ENCODE results near the gene PRR13. TPM values are rescaled to one million over a fixed set of nuclear protein-coding genes. Genes with fewer than 3 reads are reported as not detected.

PRR13 gene
- total and polyA plus RNA-seq, 2 of the 8 experiments (the other 6 are each of a cell fraction or from before 2014, with no cell fraction given) = 82.9 to 185 TPM

- TF ChIP-seq MAFK (IDR thresholded peaks at IDR 0.05; ENCODE audit: low read depth, low read length) (no peak), SAP30 (IDR thresholded peaks at IDR 0.05; ENCODE audit: insufficient read depth, insufficient replicate concordance, low read length) (no peak), CTBP2 (IDR thresholded peaks at IDR 0.05; ENCODE audit: borderline replicate concordance, insufficient read depth, insufficient read length, low read length) (no peak), RBBP5 (IDR thresholded peaks at IDR 0.05; ENCODE audit: borderline replicate concordance, low read depth, low read length) (no peak), TAF7 (optimal IDR thresholded peaks at IDR 0.05; ENCODE audit: borderline replicate concordance, low read depth, low read length) (peak; percentile 81), USF2 (IDR thresholded peaks at IDR 0.05; ENCODE audit: low read length) (no peak), POLR2A (IDR thresholded peaks at IDR 0.05; ENCODE audit: control extremely low read depth in 1 of 2, low read depth in 2 of 2, low read length in 2 of 2) (peak; percentile 77 to 87), HDAC6 (IDR thresholded peaks at IDR 0.05; ENCODE audit: low read depth, low read length) (no peak), FOSL1 (IDR thresholded peaks at IDR 0.05; ENCODE audit: insufficient read depth, low read depth, low read length) (no peak), RFX5 (IDR thresholded peaks at IDR 0.05; ENCODE audit: borderline replicate concordance, low read depth, low read length) (no peak), EZH2 (IDR thresholded peaks at IDR 0.05; ENCODE audit: low read depth, low read length, severe bottlenecking) (no peak), YY1 (IDR thresholded peaks at IDR 0.05; ENCODE audit: low read depth, low read length) (no peak; the same call in 1 of the 2 replicates), TEAD4 (IDR thresholded peaks at IDR 0.05; ENCODE audit: low read depth, low read length) (no peak), BACH1 (IDR thresholded peaks at IDR 0.05; ENCODE audit: low read length) (no peak), CBX8 (IDR thresholded peaks at IDR 0.05; ENCODE audit: borderline replicate concordance, low read depth, low read length) (no peak), ZNF274 (IDR thresholded peaks at IDR 0.05; ENCODE audit: borderline replicate concordance, extremely low read depth, low read length) (no peak), NANOG (IDR thresholded peaks at IDR 0.05; ENCODE audit: insufficient read depth, low read depth, low read length, poor library complexity, severe bottlenecking) (peak; percentile 15), JUN (IDR thresholded peaks at IDR 0.05; ENCODE audit: low read depth, low read length) (no peak), SIRT6 (IDR thresholded peaks at IDR 0.05; ENCODE audit: low read length) (no peak), SRF (IDR thresholded peaks at IDR 0.05; ENCODE audit: low read depth, low read length) (no peak), SP2 (IDR thresholded peaks at IDR 0.05; ENCODE audit: low read length) (no peak), POU5F1 (IDR thresholded peaks at IDR 0.05; ENCODE audit: low read depth, low read length) (0 out of 2 replicates have a peak, but pooled peaks have one; percentile 15)
- TF ChIP-seq, protein P1, sequence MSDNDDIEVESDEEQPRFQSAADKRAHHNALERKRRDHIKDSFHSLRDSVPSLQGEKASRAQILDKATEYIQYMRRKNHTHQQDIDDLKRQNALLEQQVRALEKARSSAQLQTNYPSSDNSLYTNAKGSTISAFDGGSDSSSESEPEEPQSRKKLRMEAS (IDR thresholded peaks at IDR 0.05) = peak; percentile 66
Observed at GRCh38 chr12:53452159-53453077, 10.9 kb downstream of the PRR13 start (continued).
